HG03095 (cell line): ENCODE results near the gene TMEM238.
"Not testable (repeated sequence)": the region's sequence is repeated elsewhere in the genome, so short reads cannot be mapped to it uniquely, and the experiment has no call there.

Experiments
- ATAC-seq: cut with Tn5 transposase; IDR thresholded peaks from one replicate; pipeline ENCODE4 v1.9.1; 2021; ENCODE audit warnings: moderate library complexity; ENCODE audit not compliant: unreplicated experiment

The TMEM238 gene

GRCh38 chr19:55384131-55384919 lies at the start of gene TMEM238:
Gene TMEM238, minus strand, starts transcription at chr19:55384292. Its CDS starts 33 bp downstream, at chr19:55384259.
- no peak for ATAC-seq

GRCh38 chr19:55433292-55433691 lies 49.2 kb upstream of the TMEM238 start:
- no peak for ATAC-seq

GRCh38 chr19:55432241-55432959 lies 48.3 kb upstream of the TMEM238 start:
- ATAC-seq = no peak

- ATAC-seq = no peak
These were observed 47.1 kb upstream of the TMEM238 start for GRCh38 chr19:55431183-55431582.

- no peak for ATAC-seq
These were observed 42.0 kb upstream of the TMEM238 start for GRCh38 chr19:55426042-55426441.

- no peak for ATAC-seq
These were observed 40.4 kb upstream of the TMEM238 start for GRCh38 chr19:55424518-55424917.

- ATAC-seq = no peak
These were observed 39.3 kb upstream of the TMEM238 start for GRCh38 chr19:55423225-55424005.

GRCh38 chr19:55421281-55421680 lies 37.2 kb upstream of the TMEM238 start:
- ATAC-seq = not testable (repeated sequence)

- no peak for ATAC-seq
These were observed 35.6 kb upstream of the TMEM238 start for GRCh38 chr19:55419624-55420236.

GRCh38 chr19:55419103-55419502 lies 35.0 kb upstream of the TMEM238 start:
- ATAC-seq = no peak

- no peak for ATAC-seq
These were observed 34.1 kb upstream of the TMEM238 start for GRCh38 chr19:55418185-55418584.

GRCh38 chr19:55410168-55410567 lies 26.1 kb upstream of the TMEM238 start:
- ATAC-seq = no peak

GRCh38 chr19:55409179-55409578 lies 25.1 kb upstream of the TMEM238 start:
- not testable (repeated sequence) for ATAC-seq

- ATAC-seq = no peak
These were observed 24.4 kb upstream of the TMEM238 start for GRCh38 chr19:55408533-55408872.

GRCh38 chr19:55407800-55408532 lies 23.9 kb upstream of the TMEM238 start:
- peak; percentile 73 for ATAC-seq

GRCh38 chr19:55407550-55407799 lies 23.4 kb upstream of the TMEM238 start, which contains the start of gene UBE2S:
Gene UBE2S, minus strand, starts transcription at chr19:55407788. Its CDS starts 199 bp downstream, at chr19:55407589.
- ATAC-seq = peak; percentile 23

GRCh38 chr19:55406826-55407549 lies 22.9 kb upstream of the TMEM238 start:
- no peak for ATAC-seq

GRCh38 chr19:55406091-55406825 lies 22.2 kb upstream of the TMEM238 start:
- ATAC-seq = no peak

- no peak for ATAC-seq
These were observed 21.5 kb upstream of the TMEM238 start for GRCh38 chr19:55405638-55406037.
